Ovary (tissue), 3 donors: ENCODE data around the gene CASP10.

Experiments
- POLR2A ChIP-seq: fragments of 450-650 bp; IDR thresholded peaks from one replicate; pipeline ENCODE4 v1.6.1; 2017; ENCODE audit warnings: antibody characterized with exemption, mild to moderate bottlenecking, moderate library complexity
- TF ChIP-seq, protein P1 (sequence below), 3 donors: fragments of 450-650 bp in 2 of 3; fragments of 200-600 bp in 1 of 3; IDR thresholded peaks; one replicate each; pipeline versions ENCODE4 v1.5.1 to v1.8.0; 2016 to 2022; ENCODE audit warnings: antibody characterized with exemption in 3 of 3, mild to moderate bottlenecking in 1 of 3
- donor health status: DM: no; HTN: no; CAD: no.

- TF ChIP-seq, protein P1, sequence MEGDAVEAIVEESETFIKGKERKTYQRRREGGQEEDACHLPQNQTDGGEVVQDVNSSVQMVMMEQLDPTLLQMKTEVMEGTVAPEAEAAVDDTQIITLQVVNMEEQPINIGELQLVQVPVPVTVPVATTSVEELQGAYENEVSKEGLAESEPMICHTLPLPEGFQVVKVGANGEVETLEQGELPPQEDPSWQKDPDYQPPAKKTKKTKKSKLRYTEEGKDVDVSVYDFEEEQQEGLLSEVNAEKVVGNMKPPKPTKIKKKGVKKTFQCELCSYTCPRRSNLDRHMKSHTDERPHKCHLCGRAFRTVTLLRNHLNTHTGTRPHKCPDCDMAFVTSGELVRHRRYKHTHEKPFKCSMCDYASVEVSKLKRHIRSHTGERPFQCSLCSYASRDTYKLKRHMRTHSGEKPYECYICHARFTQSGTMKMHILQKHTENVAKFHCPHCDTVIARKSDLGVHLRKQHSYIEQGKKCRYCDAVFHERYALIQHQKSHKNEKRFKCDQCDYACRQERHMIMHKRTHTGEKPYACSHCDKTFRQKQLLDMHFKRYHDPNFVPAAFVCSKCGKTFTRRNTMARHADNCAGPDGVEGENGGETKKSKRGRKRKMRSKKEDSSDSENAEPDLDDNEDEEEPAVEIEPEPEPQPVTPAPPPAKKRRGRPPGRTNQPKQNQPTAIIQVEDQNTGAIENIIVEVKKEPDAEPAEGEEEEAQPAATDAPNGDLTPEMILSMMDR (IDR thresholded peaks at IDR 0.05), result peak; percentile 16 to 47 (median 41)
- TF ChIP-seq POLR2A, result no peak
These were observed 53.2 kb downstream of the CASP10 start for GRCh38 chr2:201235860-201236811.
